Measurements from ENCODE around the gene DTX4.

DTX4 gene

DNA sequence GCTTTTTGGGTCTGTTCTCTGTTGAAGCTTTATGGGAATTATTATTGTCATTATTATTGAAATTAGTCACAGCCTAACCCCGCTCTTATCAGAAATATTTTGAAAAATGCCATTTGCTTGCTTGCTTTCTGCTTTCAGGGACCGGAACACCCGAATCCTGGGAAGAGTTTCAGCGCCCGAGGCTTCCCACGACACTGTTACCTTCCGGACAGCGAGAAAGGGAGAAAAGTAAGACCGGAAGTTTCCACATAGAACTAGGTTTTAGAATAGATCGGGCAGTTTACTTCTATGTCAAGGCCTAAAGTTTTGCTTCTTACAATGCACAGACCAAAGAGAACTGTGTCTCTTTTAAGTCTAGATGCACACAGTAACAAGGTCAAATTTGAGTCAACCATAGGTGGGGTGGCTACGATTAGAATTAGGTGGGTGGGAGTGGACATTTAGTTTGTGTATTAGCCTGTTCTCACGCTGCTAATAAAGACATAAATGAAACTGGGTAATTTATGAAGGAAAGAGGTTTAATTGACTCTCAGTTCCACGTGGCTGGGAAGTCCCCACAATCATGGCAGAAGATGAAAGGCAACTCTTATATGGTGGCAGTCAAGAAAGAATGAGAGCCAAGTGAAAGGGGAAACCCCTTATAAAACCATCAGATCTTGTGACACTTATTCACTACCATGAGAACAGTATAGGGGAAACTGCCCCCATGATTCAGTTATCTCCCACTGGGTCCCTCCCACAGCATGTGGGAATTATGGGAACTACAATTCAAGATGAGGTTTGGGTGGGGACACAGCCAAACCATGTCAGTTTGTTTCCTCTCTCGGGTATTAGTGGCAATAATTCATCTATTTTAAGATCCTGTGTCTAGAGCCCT lies 27.9 kb downstream of the DTX4 start:
- no peak for DNase-seq
- TF ChIP-seq CTCF (IDR thresholded peaks at IDR 0.05): no peak
- Histone ChIP-seq H3K4me1 (peaks cover 0 to 41% (median 31%) of the 10 kb centered on the region in 4 donors), H3K9me3 (no peaks in the 10 kb centered on the region), H3K27ac (peak overlapping the region in 1 of 2 donors; percentile 23), H3K36me3 (peaks cover 0 to 3% (median 0%) of the 10 kb centered on the region in 3 donors), H3K27me3 (no peaks in the 10 kb centered on the region), H3K4me3 (no peak overlapping the region)
- intact Hi-C loops (cut with DNase I; ENCODE audit: low total_unique reads): no loop called here

- no peaks in the 10 kb centered on the region for H3K9me3 ChIP-seq
- no peaks in the 10 kb centered on the region for H3K27me3 ChIP-seq
- H3K36me3 ChIP-seq: peaks cover 0 to 8% (median 0%) of the 10 kb centered on the region in 3 donors
- no peak for TF ChIP-seq CTCF (IDR thresholded peaks at IDR 0.05)
- peak overlapping the region in 1 of 2 donors; percentile 23 for H3K27ac ChIP-seq
- no peak overlapping the region for H3K4me3 ChIP-seq
- peaks cover 0 to 41% (median 31%) of the 10 kb centered on the region in 4 donors for H3K4me1 ChIP-seq
- intact Hi-C loops (cut with DNase I; ENCODE audit: low total_unique reads): no loop called here
- DNase-seq: no peak
Observed at GRCh38 chr11:59200423-59200746, 28.5 kb downstream of the DTX4 start.

DNA sequence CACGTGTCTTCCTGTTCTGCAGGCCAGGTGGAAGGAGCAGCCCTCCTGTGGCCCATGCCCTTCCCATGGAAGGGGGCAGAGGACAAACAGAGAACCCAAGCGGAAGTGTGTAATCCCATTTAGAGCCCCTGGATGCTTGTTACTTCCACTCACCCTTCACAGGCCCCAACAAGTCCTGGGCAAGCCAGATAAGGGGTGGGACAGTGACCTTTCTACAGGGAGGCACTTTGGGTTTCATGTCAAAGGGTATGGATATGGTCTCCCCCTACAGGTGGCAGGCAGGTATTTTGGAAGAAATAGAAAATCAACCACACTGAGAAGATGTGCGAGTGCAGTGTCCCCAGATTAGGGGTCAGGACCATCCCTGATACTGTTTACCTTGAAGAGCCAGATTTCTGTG lies 29.4 kb downstream of the DTX4 start:
- intact Hi-C loops (cut with DNase I; ENCODE audit: low total_unique reads): no loop called here
- TF ChIP-seq CTCF (IDR thresholded peaks at IDR 0.05): no peak
- Histone ChIP-seq H3K27ac (no peak overlapping the region), H3K4me1 (peaks cover 0 to 41% (median 31%) of the 10 kb centered on the region in 4 donors), H3K9me3 (no peaks in the 10 kb centered on the region), H3K27me3 (no peaks in the 10 kb centered on the region), H3K4me3 (no peak overlapping the region), H3K36me3 (peaks cover 0 to 13% (median 0%) of the 10 kb centered on the region in 3 donors)
- DNase-seq: no peak

- H3K4me3 ChIP-seq: no peak overlapping the region
- H3K4me1 ChIP-seq: peaks cover 0 to 33% (median 28%) of the 10 kb centered on the region in 4 donors
- H3K27me3 ChIP-seq: no peaks in the 10 kb centered on the region
- no peak for DNase-seq
- no peak overlapping the region for H3K27ac ChIP-seq
- no peaks in the 10 kb centered on the region for H3K9me3 ChIP-seq
- intact Hi-C loops (cut with DNase I; ENCODE audit: low total_unique reads): no loop called here
- TF ChIP-seq CTCF (IDR thresholded peaks at IDR 0.05): no peak
- peaks cover 0 to 13% (median 0%) of the 10 kb centered on the region in 3 donors for H3K36me3 ChIP-seq
Observed at GRCh38 chr11:59204746-59205145, 32.8 kb downstream of the DTX4 start.

DNA sequence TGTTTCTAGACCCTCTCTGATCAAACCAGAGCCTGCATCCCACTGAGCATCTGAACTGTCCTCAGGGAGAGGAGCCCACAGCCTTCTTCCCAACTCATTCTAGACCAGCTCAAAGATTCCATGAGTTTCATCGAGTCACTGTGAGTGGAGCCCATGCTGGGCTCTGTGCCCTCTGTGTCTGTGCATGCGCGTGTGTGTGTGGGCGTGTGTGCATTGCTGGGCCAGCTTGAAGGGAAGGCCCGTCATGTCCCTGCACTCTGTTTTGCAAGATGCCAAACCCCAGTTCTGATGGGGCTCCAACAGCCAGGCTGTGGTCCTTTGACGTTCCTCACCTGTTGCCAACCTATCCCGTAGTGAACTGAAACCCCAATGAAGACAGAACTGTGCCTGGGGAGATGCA lies 33.7 kb downstream of the DTX4 start:
- TF ChIP-seq CTCF (IDR thresholded peaks at IDR 0.05): no peak
- Histone ChIP-seq H3K36me3 (peaks cover 0 to 13% (median 0%) of the 10 kb centered on the region in 3 donors), H3K27ac (no peak overlapping the region), H3K4me3 (no peak overlapping the region), H3K4me1 (peaks cover 0 to 24% (median 21%) of the 10 kb centered on the region in 4 donors), H3K27me3 (no peaks in the 10 kb centered on the region), H3K9me3 (no peaks in the 10 kb centered on the region)
- intact Hi-C loops (cut with DNase I; ENCODE audit: low total_unique reads): loop anchor here (2.0 kb wide), 1 partner anchor 33 kb away; the partner anchor contains the start of gene DTX4
- DNase-seq: no peak

All from tibial artery (tissue), 4 donors.